Cerebellar cortex (tissue), 1 donor: Measurements from ENCODE around the gene CACNA2D4.
A peak's percentile ranks its signal among the peaks of the same experiment; 100 is the strongest.

Source experiments
- DNase-seq: peaks from one replicate; pipeline ENCODE4 v3.0.0-alpha.2; 2015; ENCODE audit warnings: low spot score

CACNA2D4 gene

DNA sequence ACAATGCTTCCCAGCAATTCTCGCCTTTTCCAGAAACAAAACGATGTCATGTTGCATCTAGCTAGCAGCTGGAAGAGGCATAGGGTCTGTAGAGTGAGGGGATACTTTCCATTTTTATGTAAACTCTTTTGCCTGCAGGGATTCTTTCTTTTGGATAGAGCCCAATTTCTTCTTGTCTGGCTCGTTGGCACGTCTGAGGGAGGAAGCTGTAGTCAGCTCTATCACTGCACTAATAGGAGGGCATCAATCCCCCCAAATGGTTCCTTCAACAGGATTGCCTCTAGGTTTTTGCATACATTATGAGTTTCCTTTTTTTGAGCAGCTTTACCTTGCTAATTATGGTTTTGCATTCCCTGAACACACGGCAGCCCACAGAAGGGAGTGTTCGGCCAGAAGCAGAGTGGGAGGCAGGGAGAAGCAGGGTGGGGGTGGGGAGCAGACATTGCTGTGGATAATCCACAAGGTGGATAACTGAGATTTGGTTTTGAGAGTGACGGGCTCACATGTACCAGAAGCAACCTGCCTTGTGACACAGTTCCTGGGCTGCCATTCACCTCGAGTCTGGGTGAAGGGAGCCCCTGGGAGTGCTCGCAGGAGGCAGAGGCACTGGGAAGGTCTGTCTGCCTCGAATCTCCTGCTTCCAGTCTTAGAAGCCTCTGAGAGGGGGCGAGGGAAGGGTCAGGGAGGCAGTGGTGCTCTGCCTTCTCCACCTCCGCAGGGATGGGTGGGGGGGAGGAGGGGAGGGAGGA is 73.6 kb downstream of the CACNA2D4 start:
- no peak for DNase-seq

DNA sequence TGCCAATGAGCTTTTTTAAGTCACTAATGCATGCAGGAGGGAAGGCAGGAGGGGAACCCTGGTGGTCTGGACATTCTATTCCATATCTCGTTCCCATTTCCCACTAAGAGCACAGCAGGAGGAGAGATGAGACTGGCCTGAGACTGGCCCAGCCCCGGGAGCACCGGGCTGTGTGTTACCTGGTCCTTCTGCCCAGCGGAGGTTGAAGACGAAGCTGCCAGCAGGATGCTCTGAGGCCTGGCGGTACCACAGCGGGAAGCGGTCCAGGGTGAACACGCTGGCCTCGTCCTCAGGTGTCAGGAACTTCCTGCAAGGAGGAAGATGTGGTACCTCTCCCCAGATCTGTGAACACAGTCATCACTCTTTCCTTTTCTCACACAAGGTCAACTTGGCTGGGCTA is 74.2 kb downstream of the CACNA2D4 start:
- DNase-seq = no peak

DNA sequence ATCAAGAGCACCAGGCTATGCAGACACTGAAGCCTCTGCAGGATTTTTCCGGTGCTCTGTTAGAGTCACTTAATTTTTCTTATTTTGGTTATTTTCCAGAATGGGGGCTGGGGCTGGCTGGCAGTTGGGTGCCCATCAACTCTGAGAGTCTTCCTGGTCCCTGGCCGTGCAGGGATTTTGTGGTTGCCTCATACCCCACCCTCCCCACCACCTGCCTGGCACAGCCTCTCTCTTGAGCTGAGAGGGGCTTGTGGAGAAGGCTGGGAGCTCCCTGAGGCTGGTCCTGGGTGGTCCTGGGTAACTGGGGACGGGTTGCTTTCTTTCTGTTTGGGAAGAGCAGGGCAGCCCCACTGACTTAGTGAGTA is 74.8 kb downstream of the CACNA2D4 start:
- no peak for DNase-seq

DNA sequence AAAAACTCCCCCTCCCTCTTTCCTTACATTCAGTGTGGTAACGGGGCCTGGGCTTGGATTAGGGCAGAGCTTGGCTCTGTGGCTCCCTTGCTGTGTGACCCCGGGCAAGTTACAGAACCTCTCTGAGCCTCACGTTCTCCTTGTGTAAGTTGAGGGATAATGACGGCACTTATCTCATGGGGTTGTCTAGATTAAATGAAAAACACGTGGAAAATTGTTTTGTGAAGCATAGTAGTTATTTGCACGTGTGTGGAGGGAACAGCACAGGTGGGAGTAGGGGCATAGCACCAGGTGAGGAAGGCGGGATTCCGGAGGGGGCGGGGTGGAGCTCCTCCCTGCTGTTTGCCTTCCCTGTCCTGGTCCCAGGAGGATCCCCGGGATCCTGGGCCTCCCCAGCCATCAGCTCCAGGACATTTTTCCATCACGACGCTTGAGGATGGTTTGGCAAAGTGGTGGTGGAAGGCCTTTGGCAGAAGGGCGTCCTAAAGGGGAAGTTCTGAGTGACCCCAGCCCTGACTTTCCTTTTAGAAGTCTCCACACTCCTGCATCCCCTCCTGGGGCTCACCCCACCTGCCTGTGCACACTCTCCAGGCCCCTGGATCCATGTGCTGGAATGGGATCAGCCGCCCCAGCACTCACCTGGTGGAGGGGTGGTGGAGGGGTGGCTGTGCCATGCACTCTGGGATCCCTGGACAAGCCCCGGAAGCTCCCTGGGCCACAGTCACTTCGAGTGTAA is 75.4 kb downstream of the CACNA2D4 start:
- no peak for DNase-seq

DNA sequence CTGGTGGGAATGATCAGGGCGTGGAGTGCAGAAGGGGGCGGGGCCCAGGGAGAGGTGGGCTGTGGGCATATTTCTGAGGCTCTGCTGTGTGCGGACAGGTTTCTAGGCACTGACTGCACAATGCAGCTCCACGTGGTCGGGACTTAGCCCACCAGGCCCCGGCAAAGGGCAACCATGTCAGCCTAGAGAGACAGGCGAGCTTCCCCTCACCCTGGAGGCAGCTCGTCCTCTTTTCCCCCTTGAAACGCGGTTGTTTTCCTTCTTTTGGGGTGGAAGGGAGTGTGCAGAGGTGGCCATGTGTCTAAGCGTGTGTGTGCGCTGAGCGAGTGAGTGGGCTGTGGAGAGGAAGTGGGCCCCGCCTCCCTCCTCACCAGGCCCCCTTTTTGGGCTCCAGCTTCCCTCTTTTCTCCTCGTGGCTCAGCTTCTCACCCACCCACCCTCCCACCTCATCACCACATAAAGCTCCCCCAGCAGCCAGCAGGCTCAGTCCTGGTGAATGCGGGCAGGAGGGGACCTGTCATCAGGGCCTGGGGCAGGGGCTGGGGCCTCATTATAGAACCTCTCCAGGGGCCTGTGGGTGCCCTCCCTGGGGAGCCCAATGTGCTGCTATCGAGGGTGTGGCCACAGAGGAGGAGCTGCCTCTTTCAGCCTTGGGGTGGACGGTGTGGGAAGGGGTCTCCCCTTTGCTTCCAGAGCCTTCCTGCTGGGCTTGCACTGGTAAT is 76.1 kb downstream of the CACNA2D4 start:
- DNase-seq = no peak

DNA sequence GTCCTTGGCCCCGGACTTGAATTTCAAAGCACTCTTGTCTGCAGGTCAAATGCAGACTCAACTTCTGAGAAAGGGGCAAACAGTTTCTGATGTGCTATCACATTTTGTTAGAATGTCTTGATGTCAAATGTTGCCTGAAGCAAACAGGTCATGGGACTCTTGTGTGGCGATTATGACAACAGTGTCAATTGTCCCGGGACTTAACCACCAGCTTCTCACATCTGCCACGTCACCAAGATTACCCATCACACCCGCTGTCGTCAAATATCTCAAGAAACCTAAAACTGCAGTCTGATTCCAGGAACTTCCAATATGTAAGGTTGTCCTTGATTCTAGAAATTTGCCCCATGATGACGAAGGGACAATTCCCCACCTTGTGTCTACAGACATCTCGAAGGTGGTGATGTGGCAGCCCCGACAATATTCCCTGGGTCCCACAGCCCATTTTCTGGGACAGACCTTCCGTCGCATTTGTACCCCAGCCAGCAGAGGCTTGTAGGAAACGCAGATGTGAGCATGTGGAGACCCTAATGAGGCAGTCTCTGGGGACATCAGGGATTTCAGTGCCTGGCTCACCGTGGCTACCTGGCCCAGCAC is 76.8 kb downstream of the CACNA2D4 start:
- no peak for DNase-seq

DNA sequence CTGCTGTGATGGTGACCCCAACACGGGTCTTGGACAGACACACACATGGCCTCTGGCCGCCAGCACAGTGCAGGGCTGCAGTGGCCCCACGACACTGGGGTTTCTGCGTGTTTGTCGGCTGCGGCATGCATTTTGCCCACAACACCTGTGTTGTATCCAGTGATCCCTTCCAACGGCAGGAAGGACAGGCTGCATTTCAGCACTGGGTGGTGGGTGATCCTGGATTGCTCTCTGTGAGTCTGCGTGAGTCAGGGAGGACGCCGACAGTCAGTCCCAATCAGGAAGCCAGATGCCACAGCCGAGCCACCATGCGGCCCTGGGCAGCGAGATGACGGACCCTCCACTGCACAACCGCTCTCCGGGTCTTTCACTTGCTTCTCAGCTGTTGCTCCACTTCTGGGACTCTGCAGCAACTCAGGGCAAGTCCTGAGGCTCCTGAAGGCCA is 77.4 kb downstream of the CACNA2D4 start:
- DNase-seq = no peak

DNA sequence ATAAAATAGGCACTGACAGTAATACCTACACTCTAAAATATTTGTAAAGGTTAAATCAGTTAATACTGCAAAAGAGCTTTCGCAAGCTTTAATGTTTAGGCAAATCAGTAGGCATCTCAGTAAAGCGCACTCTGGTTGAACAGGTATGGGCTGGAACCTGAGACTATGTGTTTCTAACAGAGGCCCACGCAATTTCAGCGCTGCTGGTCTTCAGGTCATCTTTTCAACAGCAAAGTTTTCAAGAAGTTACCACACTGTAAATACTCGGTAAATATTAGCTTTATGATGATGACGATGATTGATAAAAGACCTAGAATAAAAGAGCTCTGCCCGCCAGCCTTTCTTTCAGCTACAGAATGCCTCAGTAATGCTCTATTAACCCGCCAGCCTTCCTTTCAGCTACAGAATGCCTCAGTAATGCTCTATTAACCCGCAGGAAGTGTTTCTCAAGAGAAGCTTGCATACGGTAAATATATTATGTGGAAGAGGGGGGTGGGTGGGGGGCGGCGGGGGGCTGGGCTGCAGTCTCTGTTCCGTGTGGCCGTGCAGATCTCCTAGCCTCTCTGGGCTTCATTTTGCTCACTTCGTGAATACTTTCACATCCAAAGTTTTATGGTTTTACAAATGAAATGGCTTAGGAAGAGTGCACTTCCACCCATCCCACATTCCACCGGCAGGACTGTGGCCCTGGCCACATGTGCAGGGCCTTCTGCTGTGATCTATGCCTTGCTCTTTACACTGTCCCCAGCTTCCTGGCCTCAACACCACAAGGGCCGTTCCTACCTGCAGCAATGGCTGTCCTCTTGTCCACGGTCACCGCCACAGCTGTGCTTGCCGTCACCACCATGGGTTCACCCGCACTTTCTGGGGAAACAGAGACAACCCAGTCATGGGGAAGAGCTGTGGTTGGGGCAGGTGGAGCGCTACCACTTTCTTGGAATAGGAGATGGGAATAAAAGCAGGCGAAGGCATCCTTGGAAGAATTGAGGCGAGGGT is 78.2 kb downstream of the CACNA2D4 start:
- DNase-seq = no peak

DNA sequence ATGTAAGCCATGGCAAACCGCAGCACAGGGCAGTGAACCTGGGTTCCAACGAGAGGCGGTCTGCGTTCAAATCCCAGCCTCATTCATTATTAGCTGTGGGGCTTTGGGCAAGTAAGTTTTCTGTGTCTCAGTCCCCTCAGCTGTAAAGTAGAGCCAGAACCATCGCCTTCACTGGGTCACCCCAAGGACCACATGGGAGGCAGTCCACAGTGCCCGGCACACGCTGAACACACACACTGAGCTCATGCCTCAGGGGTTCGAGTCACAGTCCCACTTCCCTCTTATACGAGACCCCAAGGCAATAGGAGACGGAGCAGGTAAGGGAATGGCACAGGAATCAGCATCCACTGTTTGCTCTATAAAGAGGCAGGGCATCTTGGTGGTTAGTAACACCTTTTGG is 79.0 kb downstream of the CACNA2D4 start:
- no peak for DNase-seq

DNA sequence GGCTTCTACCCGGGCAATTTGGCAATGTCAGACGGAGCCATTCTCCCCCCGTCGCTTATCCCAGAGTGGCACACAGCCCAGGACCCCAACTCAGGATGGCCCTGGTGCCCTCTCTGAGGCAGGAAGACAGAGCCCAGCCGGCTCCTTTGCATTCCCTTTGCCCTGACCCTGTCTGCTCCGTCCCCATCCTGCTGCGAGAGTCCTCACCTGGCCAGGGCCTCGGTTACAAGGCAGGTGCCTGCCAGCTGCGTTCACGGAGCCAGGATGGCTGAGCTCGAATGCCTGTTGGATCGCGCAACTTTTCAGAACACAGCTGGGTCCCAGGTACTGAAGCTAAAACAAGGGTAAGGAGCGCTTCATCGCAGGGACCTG is 79.5 kb downstream of the CACNA2D4 start:
- DNase-seq = no peak

DNA sequence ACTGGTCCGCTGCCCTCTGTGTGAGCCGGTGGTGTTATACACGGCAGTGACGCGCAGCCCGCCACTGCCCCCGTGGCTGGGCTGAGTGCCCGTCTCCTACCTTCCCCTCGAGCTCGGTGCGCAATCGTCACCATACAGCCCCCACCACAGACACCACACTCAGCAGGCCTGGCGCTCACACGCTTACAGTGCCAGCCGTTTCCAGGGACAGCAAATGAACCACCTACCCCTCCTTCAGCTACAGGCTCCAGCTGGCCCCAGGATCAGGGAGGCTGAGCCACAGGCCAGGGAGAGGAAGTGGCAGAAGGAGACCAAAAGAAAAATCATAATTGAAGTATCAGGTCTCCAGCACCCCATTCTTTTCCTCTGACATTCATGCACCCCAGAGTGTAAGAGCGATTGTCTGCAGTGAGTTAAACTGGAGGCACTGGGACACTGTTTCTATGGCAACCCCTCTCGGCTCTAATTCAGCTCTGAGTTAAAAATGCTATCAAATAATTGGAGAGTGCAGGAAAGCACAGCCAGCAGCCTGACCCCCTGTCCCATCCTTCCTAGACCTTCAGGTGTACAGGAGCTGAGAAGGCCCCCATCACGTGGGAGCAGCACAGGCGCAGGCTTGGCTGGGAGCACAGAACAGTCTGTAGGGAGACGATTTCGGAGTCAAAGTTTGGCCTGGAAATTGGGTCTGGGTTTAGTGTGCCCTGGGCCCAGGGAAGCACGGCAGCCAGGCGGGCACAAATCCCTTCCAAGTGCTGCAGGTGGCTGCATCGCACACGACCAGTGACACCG is 80.1 kb downstream of the CACNA2D4 start:
- peak; percentile 74 for DNase-seq

DNA sequence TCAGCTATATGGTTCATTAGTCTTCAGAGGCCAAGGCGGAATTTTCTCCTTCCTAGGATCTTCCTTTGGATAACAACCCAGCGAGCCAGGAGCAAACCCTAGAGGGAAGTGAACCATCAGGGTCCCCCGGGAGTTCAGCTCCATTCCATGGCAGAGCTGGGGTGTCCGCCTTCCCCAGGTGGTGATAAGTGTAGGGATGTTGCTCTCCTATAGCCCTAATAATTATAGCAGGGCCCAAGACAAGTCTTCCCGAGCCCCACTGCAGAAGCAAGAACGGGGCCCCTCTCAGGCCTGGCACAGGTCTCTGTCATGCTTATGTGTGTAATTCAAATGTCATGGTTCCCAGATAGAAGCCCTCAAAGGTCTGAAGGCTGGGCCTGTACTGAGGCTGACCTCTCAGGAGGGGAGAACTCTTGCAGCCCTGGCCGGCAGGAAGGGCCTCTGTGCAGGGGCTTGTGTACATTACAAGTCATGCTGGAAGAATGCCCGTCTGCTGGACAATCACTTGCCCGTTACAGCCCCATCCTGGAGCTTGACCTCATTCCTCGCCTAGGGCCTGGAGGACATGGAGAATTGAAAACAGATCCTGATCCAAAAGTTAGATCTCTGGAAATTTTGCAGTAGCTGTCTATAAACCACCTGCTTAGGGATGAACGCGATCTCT is 80.8 kb downstream of the CACNA2D4 start:
- peak; percentile 22 for DNase-seq

DNA sequence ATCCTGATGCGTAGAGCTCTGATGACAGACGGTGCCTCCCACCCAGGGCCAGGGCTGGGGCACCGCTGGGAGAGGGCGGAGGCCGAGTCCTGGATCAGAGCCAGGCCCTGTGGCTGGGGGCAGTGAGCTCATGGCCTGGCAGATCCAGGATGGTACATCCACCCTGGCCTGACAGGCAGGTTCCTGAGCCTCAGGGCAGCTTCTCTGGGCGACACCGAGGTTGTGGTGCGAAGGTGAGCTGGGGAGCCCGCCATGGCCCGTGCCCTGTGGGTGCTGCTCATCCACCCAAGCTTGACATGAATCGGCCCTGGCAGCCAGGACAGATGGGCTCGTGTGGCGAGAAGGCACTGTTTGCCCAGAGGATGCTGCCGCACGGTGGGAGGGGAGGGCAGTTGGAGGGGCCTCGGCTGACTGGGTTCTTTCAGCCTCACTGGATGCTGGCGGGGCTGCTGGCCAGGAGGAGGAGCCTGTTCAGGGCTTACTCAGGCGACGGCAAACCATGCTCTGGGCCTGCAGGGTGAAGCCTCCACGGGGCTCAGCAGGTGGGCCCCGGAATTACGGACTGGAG is 81.5 kb downstream of the CACNA2D4 start:
- DNase-seq = peak; percentile 76

DNA sequence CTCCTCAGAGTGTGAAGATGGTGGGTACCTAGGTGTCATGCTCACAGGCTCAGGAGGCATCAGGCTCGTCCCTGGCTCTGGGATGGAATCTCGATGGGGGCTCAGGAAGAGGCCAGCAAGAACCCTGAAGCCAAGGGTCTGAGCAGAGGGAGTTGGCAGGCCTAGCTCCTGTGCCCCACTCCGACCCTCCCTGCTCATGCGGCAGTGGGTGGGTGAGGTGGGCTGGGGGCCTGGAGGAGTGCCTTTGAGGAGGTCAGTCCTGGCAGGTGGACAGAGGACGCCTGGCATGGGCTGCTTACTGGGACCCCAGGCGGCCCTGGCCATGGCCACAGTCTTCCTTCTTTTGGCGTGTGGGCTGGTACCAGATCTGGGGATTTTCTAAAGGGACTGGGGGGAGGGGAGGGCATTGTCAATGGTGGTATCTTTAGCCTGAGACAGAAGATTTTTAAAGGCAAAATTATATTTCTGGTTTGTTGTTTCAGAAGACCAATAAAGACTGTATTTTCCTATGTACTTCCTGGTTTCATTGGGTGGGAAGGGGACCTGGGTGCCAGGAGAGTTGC is 82.1 kb downstream of the CACNA2D4 start:
- no peak for DNase-seq

DNA sequence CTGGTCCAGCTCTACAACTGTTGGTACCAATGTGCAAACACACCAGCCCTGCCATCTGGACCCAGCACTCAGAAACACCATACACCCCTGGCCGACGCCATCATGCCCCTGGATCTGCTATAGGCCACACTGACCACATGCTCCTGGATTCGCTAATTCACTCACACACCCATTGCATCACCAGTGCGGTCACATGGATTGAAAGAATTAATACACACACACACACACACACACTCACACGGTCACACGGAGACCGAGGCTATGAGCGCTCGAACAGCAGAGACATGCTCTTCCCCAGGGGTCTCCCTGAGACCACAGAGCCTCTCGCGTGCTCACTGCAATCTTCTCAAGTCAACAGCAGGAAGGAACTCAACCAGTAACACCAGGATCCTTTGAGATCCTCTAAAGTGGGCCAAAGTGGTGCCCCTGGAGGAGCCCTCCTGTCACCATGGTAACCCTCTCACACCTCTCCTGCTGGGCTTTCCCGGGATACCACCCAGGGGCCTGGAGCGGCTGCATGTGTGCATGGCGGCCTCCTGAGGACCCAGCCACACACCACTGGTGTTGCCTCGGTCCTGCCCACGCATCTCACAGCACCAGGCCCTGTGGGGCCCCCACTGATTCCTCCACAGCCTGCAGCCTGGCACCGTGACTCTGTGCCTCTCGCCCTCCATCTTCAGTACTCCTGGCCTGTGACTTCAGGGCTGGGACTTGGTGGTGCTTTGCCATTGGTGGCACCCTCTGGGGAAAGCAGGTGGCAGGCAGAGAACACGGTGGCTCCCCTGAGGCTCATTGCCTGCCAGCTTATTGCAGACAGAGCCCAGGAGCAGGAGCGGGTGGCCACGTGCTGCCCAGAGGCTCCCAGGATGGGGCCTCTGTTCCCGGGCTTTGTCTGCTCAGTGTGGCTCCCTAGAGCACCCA is 83.0 kb downstream of the CACNA2D4 start:
- no peak for DNase-seq

DNA sequence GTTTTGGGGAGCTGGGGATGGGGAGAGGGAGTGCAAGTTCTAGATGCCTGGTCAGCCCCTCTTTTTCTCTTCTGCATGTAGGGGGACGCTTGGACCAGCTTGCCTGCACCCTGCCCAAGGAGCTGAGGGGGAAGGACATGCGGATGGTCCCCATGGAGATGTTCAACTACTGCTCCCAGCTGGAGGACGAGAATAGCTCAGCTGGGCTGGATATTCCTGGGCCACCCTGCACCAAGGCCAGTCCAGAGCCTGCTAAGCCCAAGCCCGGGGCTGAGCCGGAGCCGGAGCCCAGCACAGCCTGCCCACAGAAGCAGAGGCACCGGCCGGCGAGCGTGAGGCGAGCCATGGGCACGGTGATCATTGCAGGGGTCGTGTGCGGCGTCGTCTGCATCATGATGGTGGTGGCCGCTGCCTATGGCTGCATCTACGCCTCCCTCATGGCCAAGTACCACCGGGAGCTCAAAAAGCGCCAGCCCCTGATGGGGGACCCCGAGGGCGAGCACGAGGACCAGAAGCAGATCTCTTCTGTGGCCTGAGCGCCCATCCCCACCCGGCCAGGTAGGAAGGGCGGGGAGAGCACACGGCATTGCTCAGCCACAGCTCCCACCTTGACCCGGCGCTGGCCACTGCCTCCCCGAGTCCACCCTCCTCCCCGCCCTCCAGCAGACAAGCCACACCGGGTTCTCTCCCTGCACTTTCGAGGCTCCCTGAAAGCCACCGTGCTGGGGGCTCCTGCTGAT is 84.1 kb downstream of the CACNA2D4 start:
- DNase-seq = no peak

DNA sequence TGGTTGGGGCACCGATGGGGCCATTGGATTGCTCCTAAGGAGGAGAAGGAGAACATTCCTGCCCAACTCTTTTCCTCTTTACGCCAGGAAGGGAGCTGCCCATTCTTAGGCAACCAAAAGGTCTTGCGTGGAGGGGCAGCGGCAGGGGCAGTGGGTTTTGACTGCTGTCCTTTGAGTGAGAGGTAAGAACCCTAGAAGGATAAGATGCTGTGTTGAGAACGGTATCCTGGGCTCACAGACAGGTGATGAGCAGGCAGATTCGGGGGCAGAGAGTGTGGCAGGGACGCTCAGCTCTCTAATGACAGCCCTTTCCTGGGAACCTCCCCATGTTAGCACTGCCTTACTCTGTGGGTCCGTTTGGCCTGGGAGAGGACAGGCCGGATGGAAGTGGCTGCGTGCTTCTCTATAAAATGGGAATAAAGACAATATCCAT is 84.8 kb downstream of the CACNA2D4 start:
- no peak for DNase-seq
